ENCODE results near the gene EML4. TPM values are rescaled to one million over a fixed set of nuclear protein-coding genes. Genes with fewer than 3 reads are reported as not detected.

EML4 gene
- total and polyA plus RNA-seq, 10 of the 15 experiments (the other 5 are each of a cell fraction or from before 2014, with no cell fraction given) = 23.1 to 91.3 (median 77.4) TPM

- Histone ChIP-seq H3K27ac (ENCODE audit: control insufficient read depth, insufficient read depth) (no peak overlapping the region), H3K4me2 (ENCODE audit: control insufficient read depth, insufficient read depth) (no peak overlapping the region), H3K27me3 (replicated peaks in 1 of 2; ENCODE audit: control insufficient read depth in 2 of 2, insufficient read depth in 2 of 2, low read length in 1 of 2) (no peaks in the 10 kb centered on the region; a peak in 1 of 4 replicates), H3K9ac (ENCODE audit: control insufficient read depth, insufficient read depth, low read length) (no peak overlapping the region), H2AFZ (ENCODE audit: control insufficient read depth, low read depth, low read length) (no peak overlapping the region), H3K79me2 (ENCODE audit: control insufficient read depth, insufficient read depth, low read length) (peaks cover 26% of the 10 kb centered on the region), H3K4me3 (no peak overlapping the region), H3K4me1 (ENCODE audit: control insufficient read depth, insufficient read depth, low read length) (peaks cover 10% of the 10 kb centered on the region), H4K20me1 (ENCODE audit: control insufficient read depth, insufficient read depth) (no peaks in the 10 kb centered on the region), H3K36me3 (ENCODE audit: control insufficient read depth in 2 of 2, insufficient read depth in 2 of 2, low read length in 1 of 2) (no peaks in the 10 kb centered on the region), H3K9me3 (replicated peaks; ENCODE audit: control insufficient read depth, insufficient read depth, low read length) (no peaks in the 10 kb centered on the region)
- no TSS peak for BruUV-seq (replicated peaks)
- WGBS (ENCODE audit: insufficient coverage, insufficient replicate concordance, low lambda C conversion rate, missing lambda C conversion rate) = 26% methylated on average over 3 of the region's 3 CpGs
- TF ChIP-seq RAD21 (IDR thresholded peaks at IDR 0.05; ENCODE audit: insufficient read depth, low read depth, low read length) (no peak), NFYB (IDR thresholded peaks at IDR 0.05; ENCODE audit: insufficient read depth, low read depth, low read length) (no peak), USF1 (IDR thresholded peaks at IDR 0.05; ENCODE audit: borderline replicate concordance, extremely low read length, insufficient read depth, low read depth, low read length) (no peak), MTA3 (IDR thresholded peaks at IDR 0.05; ENCODE audit: borderline replicate concordance, low read length) (no peak), ZBTB40 (IDR thresholded peaks at IDR 0.05; ENCODE audit: borderline replicate concordance) (no peak), KAT2A (conservative IDR thresholded peaks at IDR 0.05; ENCODE audit: control insufficient read depth, low read depth, low read length) (no peak), PKNOX1 (IDR thresholded peaks at IDR 0.05) (no peak)
- in situ Hi-C loops (cut with MboI) = no loop called here
- no peak for ATAC-seq
- intact Hi-C loops (cut with micrococcal nuclease; ENCODE audit: unreplicated experiment) = loop anchor here (10.0 kb wide), 1 partner anchor 431 kb away; the partner anchor contains the start of gene HAAO
- RAD21 ChIA-PET (ENCODE audit: unreplicated experiment) = interaction anchor here (0.7 to 1.1 kb wide), 2 partner anchors 11 to 80 kb away, joined by 3 read pairs; no protein-coding TSS in a partner anchor
- SMC1A ChIA-PET (ENCODE audit: uncharacterized antibody, unreplicated experiment) = no interaction called here
- no peak for DNase-seq (ENCODE audit: low read depth, low spot score)
- CTCF ChIA-PET = interaction anchor here (1.4 to 1.6 kb wide), 2 partner anchors 35 to 267 kb away, joined by 3 to 7 read pairs; no protein-coding TSS in a partner anchor
- no peak for FAIRE-seq
- POLR2A ChIA-PET = no interaction called here
These were observed 194.3 kb downstream of the EML4 start for GRCh38 chr2:42363413-42363812.
